GM19193 (cell line): Measurements from ENCODE around the gene SRSF12.

ENCODE experiments used
- POLR2A ChIP-seq: IDR thresholded peaks from 4 replicates; pipeline ENCODE4 v1.6.1; 2011; ENCODE audit not compliant: insufficient read depth, insufficient read length; ENCODE audit errors: extremely low read depth

SRSF12 gene

DNA sequence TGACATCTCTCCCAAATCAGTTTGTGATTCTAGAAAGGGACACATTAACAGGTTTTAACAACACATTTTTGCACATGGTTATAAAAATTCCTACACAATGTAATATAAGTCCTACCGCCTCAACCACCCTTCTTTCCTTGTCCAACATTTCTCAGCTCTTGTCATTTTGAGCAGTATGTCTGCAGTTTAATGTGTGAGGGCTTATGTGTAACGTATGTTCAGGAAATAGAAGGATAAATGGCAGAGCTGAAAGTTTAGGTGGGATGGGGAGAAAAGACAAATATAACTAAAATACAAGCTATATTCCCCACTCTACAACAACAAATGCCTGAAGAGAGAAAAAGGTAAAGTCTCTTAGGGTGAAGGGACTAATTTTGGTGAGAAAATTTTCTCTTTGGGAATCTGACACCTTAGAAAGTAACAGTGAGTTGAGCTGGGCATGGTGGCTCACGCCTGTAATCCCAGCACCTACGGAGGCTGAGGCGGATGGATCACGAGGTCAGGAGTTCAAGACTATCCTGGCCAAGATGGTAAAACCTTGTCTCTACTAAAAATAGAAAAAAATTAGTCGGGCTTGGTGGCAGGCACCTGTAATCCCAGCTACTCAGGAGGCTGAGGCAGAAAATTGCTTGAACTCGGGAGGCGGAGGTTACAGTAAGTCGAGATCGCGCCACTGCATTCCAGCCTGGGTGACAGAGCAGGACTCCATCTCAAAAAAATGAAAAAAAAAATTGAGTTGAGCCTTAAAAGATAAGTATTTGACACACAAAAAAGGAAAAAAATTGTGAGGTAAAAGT is 32.3 kb downstream of the SRSF12 start:
- no peak for TF ChIP-seq POLR2A

DNA sequence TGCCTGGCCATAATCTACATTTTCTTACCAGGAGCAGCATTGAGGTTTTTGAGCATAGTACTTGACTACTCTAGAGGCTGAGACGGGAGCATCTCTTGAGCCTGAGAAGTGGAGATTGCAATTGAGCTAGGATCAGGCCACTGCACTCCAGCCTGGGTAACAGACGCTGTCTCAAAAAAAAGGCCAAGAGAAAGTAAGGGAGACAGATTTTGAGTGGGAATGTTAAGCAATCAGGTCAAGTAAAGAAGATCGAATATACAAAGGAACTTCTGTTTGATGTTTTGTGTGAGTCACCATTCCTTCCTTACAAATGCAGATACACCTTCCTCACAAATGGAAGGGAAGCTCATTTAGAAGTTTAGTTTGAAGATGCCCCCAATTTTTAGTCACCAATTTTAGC is 32.9 kb downstream of the SRSF12 start:
- no peak for TF ChIP-seq POLR2A

DNA sequence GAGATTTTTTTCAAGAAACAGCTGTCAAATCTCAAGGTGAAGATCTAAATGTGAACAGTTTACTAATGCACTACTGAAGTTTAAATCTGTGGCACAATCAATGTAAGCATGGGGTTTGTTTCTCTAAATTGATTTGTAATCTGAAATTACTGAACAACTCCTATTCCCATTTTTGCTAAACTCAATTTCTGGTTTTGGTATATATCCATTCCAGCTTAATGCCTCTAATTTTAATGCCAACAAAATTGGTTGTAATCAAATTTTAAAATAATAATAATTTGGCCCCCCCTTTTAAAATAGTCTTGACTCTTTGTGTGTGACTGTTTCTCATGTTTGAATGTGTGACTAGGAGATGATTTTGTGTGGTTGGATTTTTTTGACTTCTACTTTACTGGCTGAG is 33.3 kb downstream of the SRSF12 start:
- TF ChIP-seq POLR2A: no peak

DNA sequence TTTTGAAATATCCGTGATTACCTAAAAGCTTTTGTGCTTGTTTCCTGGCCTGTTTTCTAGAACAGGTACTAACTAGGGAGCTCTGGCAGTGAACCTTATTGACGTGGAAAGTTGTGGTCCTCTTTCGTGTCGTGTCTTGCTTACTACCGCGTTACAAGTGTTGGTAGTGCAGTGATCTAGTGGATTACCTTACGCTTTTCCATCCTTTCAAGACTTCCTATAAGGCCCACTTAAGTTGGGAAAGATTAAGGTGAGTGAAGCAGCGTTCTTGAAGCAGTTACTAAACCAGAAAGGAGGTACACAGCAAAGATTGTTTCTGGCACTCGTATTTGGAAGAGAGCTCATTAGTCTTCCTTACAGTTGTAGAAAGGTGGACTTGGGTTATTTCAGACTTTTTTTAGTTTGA is 35.4 kb downstream of the SRSF12 start:
- no peak for TF ChIP-seq POLR2A

DNA sequence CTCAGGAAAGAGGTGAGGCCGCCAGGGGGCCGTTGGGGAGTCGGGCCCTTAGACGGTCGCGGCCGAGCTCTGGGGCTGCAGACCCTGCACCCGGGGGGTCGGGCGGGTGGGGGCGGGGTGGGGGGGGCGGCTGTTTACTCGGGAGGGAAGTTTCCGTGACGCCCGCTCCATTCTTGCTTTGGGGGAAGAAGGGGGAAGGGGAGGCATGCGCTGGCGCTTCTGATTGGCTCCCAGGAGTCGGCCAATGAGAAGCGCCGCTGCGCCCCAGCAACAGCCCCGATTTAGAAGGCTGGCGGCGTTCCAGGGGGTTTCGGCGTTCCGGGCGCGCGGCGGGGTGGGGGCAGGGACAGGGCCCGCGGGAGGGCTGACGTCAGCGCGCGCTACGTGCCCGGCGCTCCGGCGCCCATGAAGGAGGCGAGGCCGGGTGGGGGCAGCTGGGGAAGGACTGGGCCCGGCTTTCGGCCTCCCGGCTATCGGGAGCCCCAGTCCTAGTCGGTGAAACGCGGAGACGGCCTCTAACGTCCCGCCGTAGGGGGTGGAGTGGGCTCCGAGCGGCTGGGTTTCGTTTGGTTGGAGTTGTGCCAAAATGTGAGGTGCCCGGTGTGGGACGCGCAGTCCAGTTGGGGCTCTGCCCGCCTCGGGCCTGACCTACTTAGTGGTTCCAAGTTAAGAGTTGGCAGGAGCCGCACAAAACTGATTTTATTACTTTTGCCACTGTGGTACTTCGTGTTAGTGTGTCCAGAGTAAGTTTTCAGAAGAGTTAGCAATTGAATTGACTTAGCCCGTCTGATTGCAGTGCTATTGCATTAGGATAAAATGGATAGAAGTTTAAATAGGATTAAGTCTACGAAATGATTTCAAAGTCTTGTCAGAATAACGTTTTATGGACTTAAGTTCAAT is 36.2 kb downstream of the SRSF12 start:
- peak; percentile 84 for TF ChIP-seq POLR2A

DNA sequence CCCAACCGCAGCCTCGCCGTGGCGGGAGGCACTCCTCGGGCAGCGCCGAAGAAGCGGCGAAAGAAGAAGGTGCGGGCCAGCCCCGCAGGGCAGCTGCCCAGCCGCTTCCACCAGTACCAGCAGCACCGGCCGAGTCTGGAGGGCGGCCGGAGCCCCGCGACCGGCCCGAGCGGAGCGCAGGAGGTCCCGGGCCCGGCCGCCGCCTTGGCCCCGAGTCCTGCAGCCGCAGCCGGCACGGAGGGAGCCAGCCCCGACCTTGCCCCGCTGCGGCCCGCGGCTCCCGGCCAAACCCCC is 36.8 kb downstream of the SRSF12 start:
- no peak for TF ChIP-seq POLR2A

DNA sequence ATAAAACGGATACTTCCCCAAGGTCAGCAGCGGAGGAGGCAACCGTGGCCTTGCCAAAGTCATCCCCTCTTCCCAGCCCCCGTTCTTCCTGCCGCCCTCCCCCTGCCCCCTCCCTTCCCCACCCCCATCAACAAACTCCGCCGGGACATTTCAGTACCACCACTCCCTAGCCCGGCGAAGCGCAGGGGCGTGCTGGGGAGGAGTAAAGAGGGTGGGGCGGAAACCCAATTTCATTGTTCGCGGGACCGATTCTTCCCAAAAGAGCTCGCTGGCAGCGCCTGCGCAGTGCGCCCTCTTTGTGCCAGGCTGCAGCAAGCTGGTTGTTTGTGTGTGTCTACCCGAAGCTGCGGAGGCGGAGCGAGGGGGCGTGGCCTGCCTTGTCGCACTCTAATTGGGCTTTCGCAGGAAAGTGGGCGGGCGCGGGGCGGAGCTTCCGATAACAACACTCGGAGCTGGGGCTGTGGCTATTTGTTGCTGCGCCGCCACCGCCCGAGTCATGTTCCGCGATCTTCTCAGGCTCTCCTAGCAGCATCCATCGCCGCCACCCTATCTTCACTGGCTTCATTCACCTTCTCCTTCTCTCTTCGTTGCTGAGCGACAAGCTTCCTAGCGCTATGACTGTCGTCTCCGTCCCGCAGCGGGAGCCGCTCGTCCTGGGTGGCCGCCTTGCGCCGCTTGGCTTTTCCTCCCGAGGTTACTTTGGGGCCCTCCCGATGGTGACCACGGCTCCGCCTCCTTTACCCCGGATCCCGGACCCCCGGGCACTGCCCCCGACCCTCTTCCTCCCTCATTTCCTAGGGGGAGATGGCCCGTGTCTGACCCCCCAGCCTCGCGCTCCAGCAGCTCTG is 37.4 kb downstream of the SRSF12 start, which contains the start of gene PNRC1:
TSS of gene PNRC1 (plus strand) at position 471 of the 848 bp plus-strand sequence. CDS start at position 615, 144 bp downstream.
- peak; percentile 99 for TF ChIP-seq POLR2A

DNA sequence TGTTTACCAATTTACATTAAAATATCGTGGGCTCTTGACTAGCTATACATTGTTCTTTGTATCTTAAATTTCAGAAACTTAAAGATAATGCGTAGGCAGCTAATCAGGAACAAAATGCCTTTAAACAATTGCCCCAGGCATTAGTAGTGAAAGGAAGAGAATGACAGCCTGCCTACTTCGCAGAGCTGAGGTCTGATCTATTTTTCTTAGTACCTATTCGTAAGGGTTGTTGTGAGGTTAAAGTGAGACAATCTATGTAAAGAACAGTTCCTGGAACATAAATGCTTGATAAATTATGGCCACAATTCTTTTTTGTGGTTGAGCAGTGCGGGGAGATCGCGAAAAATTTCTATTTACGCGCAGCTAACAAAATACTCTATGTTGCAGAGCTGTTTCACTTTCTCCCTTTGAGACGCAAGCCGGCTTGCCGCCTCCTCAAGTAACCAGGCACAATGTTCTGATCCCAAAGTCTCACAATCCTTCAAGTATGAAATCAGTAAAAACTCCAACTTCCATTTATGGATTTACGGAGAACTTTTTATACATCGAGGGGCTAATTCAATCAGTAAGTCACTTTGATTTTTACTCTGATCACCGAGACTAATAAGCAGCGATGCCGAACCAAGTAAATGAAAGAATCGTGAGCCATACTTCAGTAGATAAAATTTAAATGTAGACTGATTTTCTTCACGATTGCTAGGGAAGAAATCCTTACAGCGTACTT is 38.2 kb downstream of the SRSF12 start:
- no peak for TF ChIP-seq POLR2A

DNA sequence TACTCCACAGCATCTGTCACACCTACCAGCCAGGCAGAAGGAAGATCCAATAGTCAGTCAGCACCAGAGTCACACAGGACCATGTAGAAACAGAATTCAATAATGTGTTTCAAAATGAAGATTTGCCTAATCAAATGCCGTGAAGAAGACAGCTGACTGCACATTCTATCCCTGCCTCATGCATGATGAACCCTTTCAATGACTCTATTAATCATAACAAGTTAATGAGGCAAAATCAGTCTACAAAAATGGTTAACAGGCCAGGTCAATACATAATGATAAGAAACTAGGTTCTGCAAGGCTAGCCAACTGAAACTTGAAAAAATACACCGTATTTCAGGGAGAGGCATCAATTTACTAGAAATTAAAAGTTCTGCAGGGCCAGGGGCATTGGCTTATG is 44.0 kb downstream of the SRSF12 start:
- TF ChIP-seq POLR2A: no peak

DNA sequence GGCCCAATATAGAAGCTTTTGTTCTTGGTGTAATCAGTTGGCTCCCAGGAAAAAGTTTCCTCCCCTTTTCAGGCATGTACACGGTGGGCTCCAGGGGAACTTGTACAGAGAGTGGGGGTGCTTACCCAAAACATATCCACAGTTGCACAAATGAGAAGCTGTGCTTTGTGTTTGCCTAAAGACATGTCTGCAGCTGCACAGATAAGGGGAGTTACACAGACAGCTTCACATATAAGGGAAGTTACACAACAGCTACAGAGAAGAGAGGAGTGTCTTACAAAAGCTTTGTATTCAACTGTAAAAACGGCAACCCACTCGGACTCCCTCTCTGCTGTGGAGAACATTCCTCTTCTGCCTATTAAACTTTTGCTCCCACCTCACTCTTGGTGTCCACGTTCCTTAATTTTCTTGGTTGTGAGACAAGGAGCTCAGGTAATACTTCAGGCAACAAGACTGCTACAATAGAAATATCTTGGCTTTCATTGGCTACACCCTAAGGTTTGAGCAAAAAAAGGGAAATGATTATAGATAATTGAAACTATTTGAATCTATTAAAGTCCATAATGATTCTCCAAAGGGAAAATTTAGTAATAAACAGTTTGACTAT is 44.8 kb downstream of the SRSF12 start:
- no peak for TF ChIP-seq POLR2A

DNA sequence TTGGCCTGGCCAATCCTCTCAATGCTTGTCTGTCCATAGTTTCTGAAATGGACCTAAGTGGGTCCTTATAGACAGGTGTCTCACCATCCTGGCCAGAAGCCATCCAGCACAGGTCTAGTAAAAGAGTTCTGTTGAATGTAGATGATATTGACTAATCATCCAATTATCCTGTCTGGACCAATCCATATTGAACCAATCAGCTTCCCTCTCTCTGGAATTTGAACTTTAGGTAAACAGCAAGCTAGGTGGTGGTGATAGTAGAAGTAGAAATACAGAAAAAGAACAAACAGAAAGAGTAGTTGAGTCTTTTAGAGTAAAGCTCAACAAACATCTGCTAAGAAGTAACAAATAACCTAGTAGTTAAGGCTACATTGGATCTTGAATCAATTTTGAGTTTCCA is 46.8 kb downstream of the SRSF12 start:
- TF ChIP-seq POLR2A: no peak

DNA sequence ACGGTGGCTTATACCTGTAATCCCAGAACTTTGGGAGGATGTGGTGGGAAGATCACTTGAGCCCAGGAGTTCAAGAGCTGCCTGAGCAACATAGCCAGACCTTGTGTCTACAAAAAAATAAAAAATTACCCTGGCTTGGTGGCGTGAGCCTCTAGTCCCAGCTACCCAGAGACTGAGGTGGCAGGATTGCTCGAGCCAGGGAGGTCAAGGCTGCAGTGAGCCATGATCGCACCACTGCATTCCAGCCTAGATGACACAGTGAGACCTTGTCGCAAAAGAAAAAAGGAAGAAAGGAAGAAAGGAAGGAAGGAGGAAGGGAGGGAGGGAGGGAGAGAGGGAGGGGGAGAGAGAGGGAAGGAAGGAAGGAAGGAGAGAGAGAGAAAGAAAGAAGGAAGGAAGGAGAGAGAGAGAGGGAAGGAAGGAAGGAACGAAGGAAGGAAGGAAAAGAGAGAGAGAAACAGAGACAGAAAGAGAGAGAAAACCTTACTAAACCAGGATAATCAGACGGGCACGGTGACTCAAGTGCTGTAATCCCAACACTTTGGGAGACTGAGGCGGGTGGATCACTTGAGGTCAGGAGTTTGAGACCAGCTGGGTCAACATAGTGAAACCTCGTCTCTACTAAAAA is 48.2 kb downstream of the SRSF12 start:
- no peak for TF ChIP-seq POLR2A

DNA sequence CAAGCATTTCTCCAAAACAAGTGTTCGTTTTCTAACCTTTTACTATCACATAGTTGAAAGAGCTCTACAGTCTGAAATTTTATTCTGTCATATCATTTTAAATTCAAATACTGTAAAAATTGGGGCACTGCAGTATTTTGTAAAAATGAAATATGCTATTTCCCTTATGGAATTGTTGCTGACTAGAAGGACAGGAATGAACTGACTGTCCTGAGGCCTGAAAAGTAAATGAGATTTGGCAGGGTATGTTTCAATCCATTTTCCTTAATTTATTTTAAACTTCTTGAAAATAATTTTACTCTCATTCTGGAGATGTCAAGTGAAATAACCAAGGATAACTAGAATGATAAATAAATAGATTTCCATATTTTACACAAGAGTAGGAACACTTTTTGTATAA is 49.2 kb downstream of the SRSF12 start:
- no peak for TF ChIP-seq POLR2A

DNA sequence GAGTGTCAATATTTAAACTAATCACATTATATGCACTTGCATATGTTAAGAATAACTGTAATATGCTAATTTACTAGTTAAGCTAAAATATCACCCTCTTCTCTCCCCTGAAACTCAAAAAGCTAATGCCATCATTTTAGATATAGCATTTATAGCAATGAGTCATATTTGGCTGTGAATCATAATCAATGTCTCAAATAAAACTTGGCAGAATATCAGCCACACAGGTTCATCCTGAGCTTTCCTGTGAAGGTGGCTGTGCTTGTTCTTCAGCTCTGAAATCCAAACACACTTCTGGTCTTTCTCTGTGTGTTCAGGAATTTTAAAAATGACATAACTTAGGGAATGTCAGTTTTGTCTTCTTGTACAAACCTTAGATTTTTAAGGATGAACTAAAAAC is 50.1 kb downstream of the SRSF12 start:
- TF ChIP-seq POLR2A: no peak
